Upper lobe of left lung (tissue), 4 donors: ENCODE measurements around the gene TTLL5.

ENCODE experiments used
- EP300 ChIP-seq, 4 donors: sonication (generic); formaldehyde crosslinking; IDR thresholded peaks; one replicate each; pipeline ENCODE4 v1.5.1; 2017; ENCODE audit warnings: antibody characterized with exemption in 4 of 4, control low read depth in 2 of 4
- POLR2A ChIP-seq, 4 donors: fragments of 450-650 bp; IDR thresholded peaks; one replicate each; pipeline ENCODE4 v1.5.1; 2016 to 2017; ENCODE audit warnings: antibody characterized with exemption in 4 of 4, mild to moderate bottlenecking in 2 of 4
- TF ChIP-seq, protein P1 (sequence below), 6 experiments: fragments of 450-650 bp in 4 of 6; fragments of 200-600 bp in 2 of 6; sonication (generic) in 2 of 6; IDR thresholded peaks; one replicate each; pipeline ENCODE4 v1.5.1; 2016 to 2019; ENCODE audit warnings: antibody characterized with exemption in 6 of 6

DNA sequence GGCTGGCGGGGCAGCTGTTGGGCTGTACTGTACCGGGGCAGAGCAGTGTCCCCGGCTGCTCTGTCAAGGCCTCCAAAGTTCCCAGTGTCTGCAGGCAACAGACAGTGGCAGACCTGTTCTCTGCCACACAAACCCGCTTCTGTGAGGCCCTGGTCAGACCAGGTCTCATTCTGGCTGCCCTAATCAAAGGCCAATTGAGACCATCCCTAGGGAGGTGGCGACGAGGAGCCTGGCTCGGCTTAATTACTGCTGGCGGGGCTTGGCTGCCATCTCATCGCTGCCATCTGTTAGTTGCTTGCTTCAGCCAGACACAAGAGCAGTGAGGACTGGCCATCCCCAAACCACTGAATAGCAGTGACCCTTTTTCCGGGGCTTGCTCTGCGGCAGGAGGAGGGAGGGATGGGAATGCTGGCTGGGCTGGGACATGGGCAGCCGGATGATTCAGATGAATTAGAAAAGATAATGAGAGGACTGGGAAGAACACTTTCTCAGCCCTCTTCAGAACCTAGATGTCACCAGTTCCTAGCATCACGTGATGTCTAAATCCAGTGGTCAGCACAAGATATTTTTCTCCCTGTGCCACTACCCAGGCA lies 24.9 kb upstream of the TTLL5 start:
- TF ChIP-seq, protein P1, sequence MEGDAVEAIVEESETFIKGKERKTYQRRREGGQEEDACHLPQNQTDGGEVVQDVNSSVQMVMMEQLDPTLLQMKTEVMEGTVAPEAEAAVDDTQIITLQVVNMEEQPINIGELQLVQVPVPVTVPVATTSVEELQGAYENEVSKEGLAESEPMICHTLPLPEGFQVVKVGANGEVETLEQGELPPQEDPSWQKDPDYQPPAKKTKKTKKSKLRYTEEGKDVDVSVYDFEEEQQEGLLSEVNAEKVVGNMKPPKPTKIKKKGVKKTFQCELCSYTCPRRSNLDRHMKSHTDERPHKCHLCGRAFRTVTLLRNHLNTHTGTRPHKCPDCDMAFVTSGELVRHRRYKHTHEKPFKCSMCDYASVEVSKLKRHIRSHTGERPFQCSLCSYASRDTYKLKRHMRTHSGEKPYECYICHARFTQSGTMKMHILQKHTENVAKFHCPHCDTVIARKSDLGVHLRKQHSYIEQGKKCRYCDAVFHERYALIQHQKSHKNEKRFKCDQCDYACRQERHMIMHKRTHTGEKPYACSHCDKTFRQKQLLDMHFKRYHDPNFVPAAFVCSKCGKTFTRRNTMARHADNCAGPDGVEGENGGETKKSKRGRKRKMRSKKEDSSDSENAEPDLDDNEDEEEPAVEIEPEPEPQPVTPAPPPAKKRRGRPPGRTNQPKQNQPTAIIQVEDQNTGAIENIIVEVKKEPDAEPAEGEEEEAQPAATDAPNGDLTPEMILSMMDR (IDR thresholded peaks at IDR 0.05), result no peak
- no peak for TF ChIP-seq EP300 (IDR thresholded peaks at IDR 0.05)
- TF ChIP-seq POLR2A (IDR thresholded peaks at IDR 0.05), result no peak
